Mesendoderm (in vitro differentiated cells): ENCODE measurements around the gene CTXN1.

Experiments used
- DNase-seq: peaks from one replicate; pipeline ENCODE4 v3.0.0; 2013
- H2AK5ac ChIP-seq: 2 replicates; pipeline ENCODE4 v1.6.1; 2013; ENCODE audit warnings: low read length, inconsistent platforms
- H2BK120ac ChIP-seq: 2 replicates; pipeline ENCODE4 v1.6.1; 2013; ENCODE audit warnings: low read depth, mild to moderate bottlenecking, low read length, moderate library complexity, mixed read lengths
- H2BK15ac ChIP-seq: replicated peaks from 2 replicates; pipeline ENCODE4 v1.6.1; 2013; ENCODE audit warnings: low read depth, mild to moderate bottlenecking, moderate library complexity
- H2BK5ac ChIP-seq: 2 replicates; pipeline ENCODE4 v1.6.1; 2013; ENCODE audit warnings: low read length, inconsistent platforms
- H3K18ac ChIP-seq: 2 replicates; pipeline ENCODE4 v1.6.1; 2013; ENCODE audit warnings: mild to moderate bottlenecking, low read length, mixed read lengths
- H3K23ac ChIP-seq: one replicate; pipeline ENCODE4 v1.6.1; 2013; ENCODE audit warnings: low read length
- H3K27ac ChIP-seq: 2 replicates; pipeline ENCODE4 v1.5.1; 2013; ENCODE audit warnings: low read depth, mild to moderate bottlenecking, inconsistent platforms, low read length, moderate library complexity
- H3K27me3 ChIP-seq: 2 replicates; pipeline ENCODE4 v1.6.1; 2013; ENCODE audit warnings: low read length, control low read depth, mild to moderate bottlenecking, inconsistent platforms; ENCODE audit not compliant: insufficient read depth, poor library complexity
- H3K36me3 ChIP-seq: 2 replicates; pipeline ENCODE4 v1.6.1; 2013; ENCODE audit warnings: low read length, inconsistent platforms; ENCODE audit not compliant: control insufficient read depth, insufficient read depth
- H3K4ac ChIP-seq: one replicate; pipeline ENCODE4 v1.6.1; 2013; ENCODE audit warnings: low read depth, mild to moderate bottlenecking, low read length, moderate library complexity
- H3K4me1 ChIP-seq: 2 replicates; pipeline ENCODE4 v1.6.1; 2013; ENCODE audit warnings: low read depth, low read length, inconsistent platforms; ENCODE audit not compliant: control insufficient read depth
- H3K4me2 ChIP-seq: 2 replicates; pipeline ENCODE4 v1.6.1; 2013; ENCODE audit warnings: low read length
- H3K4me3 ChIP-seq: 2 replicates; pipeline ENCODE4 v1.5.1; 2013; ENCODE audit warnings: mild to moderate bottlenecking, low read length
- H3K56ac ChIP-seq: one replicate; pipeline ENCODE4 v1.6.1; 2013; ENCODE audit warnings: low read length
- H3K79me1 ChIP-seq: 2 replicates; pipeline ENCODE4 v1.6.1; 2013; ENCODE audit warnings: low read length, inconsistent platforms
- H3K79me2 ChIP-seq: 2 replicates; pipeline ENCODE4 v1.6.1; 2013; ENCODE audit warnings: mild to moderate bottlenecking, low read length; ENCODE audit not compliant: control insufficient read depth, insufficient read depth
- H3K9ac ChIP-seq: 2 replicates; pipeline ENCODE4 v1.6.1; 2013; ENCODE audit warnings: low read length, inconsistent platforms
- H4K5ac ChIP-seq: one replicate; pipeline ENCODE4 v1.6.1; 2013; ENCODE audit warnings: low read length
- H4K8ac ChIP-seq: one replicate; pipeline ENCODE4 v1.6.1; 2013; ENCODE audit warnings: low read depth, mild to moderate bottlenecking, control low read depth, low read length, moderate library complexity
- WGBS: extraction: QIAGEN DNeasy Blood & Tissue Kit; methylation state at CpG from one replicate; pipeline ENCODE4 v1.1.7; 2013; ENCODE audit warnings: low lambda C conversion rate, missing lambda C conversion rate; ENCODE audit not compliant: insufficient coverage; ENCODE audit errors: extremely low coverage; 5-methylcytosine and 5-hydroxymethylcytosine counted together

The CTXN1 gene

GRCh38 chr19:7912144-7912696, 13.7 kb downstream of the CTXN1 start:
- Histone ChIP-seq H3K4me3 (no peak overlapping the region), H3K27ac (no peak overlapping the region), H3K18ac (no peak overlapping the region), H2BK15ac (no peak overlapping the region), H2AK5ac (no peak overlapping the region), H3K79me1 (peaks cover 4% of the 10 kb centered on the region), H3K4me1 (no peaks in the 10 kb centered on the region), H4K5ac (no peak overlapping the region), H3K36me3 (peaks cover 3% of the 10 kb centered on the region), H2BK120ac (no peak overlapping the region), H2BK5ac (no peak overlapping the region), H3K4ac (no peak overlapping the region), H3K56ac (no peak overlapping the region), H3K27me3 (peaks cover 18% of the 10 kb centered on the region), H3K23ac (no peak overlapping the region), H3K4me2 (no peak overlapping the region), H3K9ac (no peak overlapping the region), H4K8ac (no peak overlapping the region), H3K79me2 (no peaks in the 10 kb centered on the region)
- DNase-seq = no peak
- no CpG with 5 or more reads among the region's 31 CpGs for WGBS

- H3K4me3 ChIP-seq = no peak overlapping the region
- WGBS = no CpG with 5 or more reads among the region's 18 CpGs
- H3K23ac ChIP-seq = no peak overlapping the region
- no peak overlapping the region for H2AK5ac ChIP-seq
- no peak overlapping the region for H3K4ac ChIP-seq
- no peak overlapping the region for H3K18ac ChIP-seq
- no peak overlapping the region for H4K5ac ChIP-seq
- no peak overlapping the region for H2BK5ac ChIP-seq
- H3K79me2 ChIP-seq = no peaks in the 10 kb centered on the region
- H3K27ac ChIP-seq = no peak overlapping the region
- peaks cover 3% of the 10 kb centered on the region for H3K36me3 ChIP-seq
- H3K4me1 ChIP-seq = no peaks in the 10 kb centered on the region
- H2BK15ac ChIP-seq = no peak overlapping the region
- H3K56ac ChIP-seq = no peak overlapping the region
- DNase-seq = no peak
- no peak overlapping the region for H2BK120ac ChIP-seq
- H3K79me1 ChIP-seq = peaks cover 4% of the 10 kb centered on the region
- peaks cover 12% of the 10 kb centered on the region for H3K27me3 ChIP-seq
- no peak overlapping the region for H3K4me2 ChIP-seq
- no peak overlapping the region for H3K9ac ChIP-seq
- no peak overlapping the region for H4K8ac ChIP-seq
Observed at GRCh38 chr19:7911508-7912143, 14.3 kb downstream of the CTXN1 start.

- H3K9ac ChIP-seq = no peak overlapping the region
- H3K4me3 ChIP-seq = no peak overlapping the region
- H3K27me3 ChIP-seq = peaks cover 2% of the 10 kb centered on the region
- no peak overlapping the region for H3K56ac ChIP-seq
- H3K4ac ChIP-seq = no peak overlapping the region
- no peaks in the 10 kb centered on the region for H3K4me1 ChIP-seq
- peaks cover 3% of the 10 kb centered on the region for H3K36me3 ChIP-seq
- no peak overlapping the region for H2BK15ac ChIP-seq
- no peak overlapping the region for H2BK120ac ChIP-seq
- no peak overlapping the region for H2AK5ac ChIP-seq
- H4K5ac ChIP-seq = no peak overlapping the region
- H3K27ac ChIP-seq = no peak overlapping the region
- H3K79me1 ChIP-seq = peaks cover 5% of the 10 kb centered on the region
- no peak for DNase-seq
- no peak overlapping the region for H4K8ac ChIP-seq
- H3K79me2 ChIP-seq = no peaks in the 10 kb centered on the region
- no peak overlapping the region for H3K23ac ChIP-seq
- no CpG with 5 or more reads among the region's 54 CpGs for WGBS
- H3K4me2 ChIP-seq = no peak overlapping the region
- H2BK5ac ChIP-seq = no peak overlapping the region
- no peak overlapping the region for H3K18ac ChIP-seq
Observed at GRCh38 chr19:7910321-7911161, 15.4 kb downstream of the CTXN1 start.

- Histone ChIP-seq H2BK15ac (no peak overlapping the region), H3K23ac (no peak overlapping the region)
Observed at GRCh38 chr19:7909471-7910067, 16.4 kb downstream of the CTXN1 start.

GRCh38 chr19:7908742-7909461, 17.0 kb downstream of the CTXN1 start:
- Histone ChIP-seq H4K5ac (no peak overlapping the region), H3K4me2 (no peak overlapping the region), H3K9ac (no peak overlapping the region), H3K36me3 (peaks cover 3% of the 10 kb centered on the region), H4K8ac (no peak overlapping the region), H3K79me2 (peaks cover 11% of the 10 kb centered on the region), H2BK5ac (no peak overlapping the region), H3K4ac (no peak overlapping the region), H3K27ac (no peak overlapping the region), H3K79me1 (peaks cover 16% of the 10 kb centered on the region), H2BK120ac (no peak overlapping the region), H2AK5ac (no peak overlapping the region), H3K56ac (no peak overlapping the region), H3K27me3 (no peaks in the 10 kb centered on the region), H3K23ac (no peak overlapping the region), H3K18ac (no peak overlapping the region), H3K4me1 (peaks cover 2% of the 10 kb centered on the region), H3K4me3 (no peak overlapping the region), H2BK15ac (no peak overlapping the region)
- no peak for DNase-seq
- no CpG with 5 or more reads among the region's 19 CpGs for WGBS

More at GRCh38 chr19:7909471-7910067, 16.4 kb downstream of the CTXN1 start:
- Histone ChIP-seq H3K4me1 (peaks cover 2% of the 10 kb centered on the region), H3K4ac (no peak overlapping the region), H3K27ac (no peak overlapping the region), H3K79me1 (peaks cover 12% of the 10 kb centered on the region), H4K8ac (no peak overlapping the region), H3K9ac (no peak overlapping the region), H3K4me2 (no peak overlapping the region), H2BK120ac (no peak overlapping the region), H3K4me3 (no peak overlapping the region), H3K36me3 (peaks cover 3% of the 10 kb centered on the region), H2AK5ac (no peak overlapping the region), H2BK5ac (no peak overlapping the region), H3K27me3 (no peaks in the 10 kb centered on the region), H4K5ac (no peak overlapping the region), H3K18ac (no peak overlapping the region), H3K79me2 (peaks cover 7% of the 10 kb centered on the region), H3K56ac (no peak overlapping the region)
- DNase-seq = no peak
- WGBS = no CpG with 5 or more reads among the region's 21 CpGs
